RWPE2 (cell line): Measurements from ENCODE around the gene DEFB132.

Source experiments
- ATAC-seq: fragments of 200-7000 bp; cut with Tn5 transposase; 3 replicates; pipeline ENCODE4 v1.9.1; 2021; ENCODE audit warnings: low read depth
- DNase-seq: peaks from one replicate; pipeline ENCODE4 v3.0.0-alpha.2; 2020; ENCODE audit warnings: low spot score
- H3K27ac ChIP-seq: fragments of 450-650 bp; 2 replicates; pipeline ENCODE4 v1.5.1; 2017; ENCODE audit warnings: mild to moderate bottlenecking; ENCODE audit not compliant: poor library complexity, severe bottlenecking
- H3K27me3 ChIP-seq: fragments of 250-450 bp; sonication (Bioruptor Pico); 2 replicates; pipeline ENCODE4 v1.5.1; 2021; ENCODE audit warnings: mild to moderate bottlenecking, moderate library complexity; ENCODE audit not compliant: insufficient read depth, poor library complexity, severe bottlenecking
- H3K36me3 ChIP-seq: fragments of 250-450 bp; sonication (Bioruptor Pico); 2 replicates; pipeline ENCODE4 v1.5.1; 2020; ENCODE audit warnings: low read depth, mild to moderate bottlenecking, moderate library complexity
- H3K4me1 ChIP-seq: fragments of 250-450 bp; sonication (Bioruptor Pico); 2 replicates; pipeline ENCODE4 v1.5.1; 2021; ENCODE audit warnings: mild to moderate bottlenecking, moderate library complexity; ENCODE audit not compliant: insufficient read depth, poor library complexity, severe bottlenecking
- H3K4me3 ChIP-seq: fragments of 250-450 bp; sonication (Bioruptor Pico); 2 replicates; pipeline ENCODE4 v1.5.1; 2021; ENCODE audit warnings: mild to moderate bottlenecking, moderate library complexity; ENCODE audit not compliant: severe bottlenecking
- H3K9me3 ChIP-seq: fragments of 250-450 bp; sonication (Bioruptor Pico); 2 replicates; pipeline ENCODE4 v1.5.1; 2021; ENCODE audit warnings: mild to moderate bottlenecking, moderate library complexity; ENCODE audit not compliant: severe bottlenecking
- CTCF ChIP-seq: fragments of 450-650 bp; IDR thresholded peaks from one replicate; pipeline ENCODE4 v1.5.1; 2017; ENCODE audit warnings: mild to moderate bottlenecking, moderate library complexity; ENCODE audit not compliant: poor library complexity, severe bottlenecking

Gene DEFB132

GRCh38 chr20:259981-260380 is 2.5 kb downstream of the DEFB132 start:
- TF ChIP-seq CTCF, result no peak
- Histone ChIP-seq H3K9me3 (no peaks in the 10 kb centered on the region), H3K27me3 (peaks cover 5% of the 10 kb centered on the region), H3K4me1 (no peaks in the 10 kb centered on the region), H3K27ac (no peak overlapping the region), H3K36me3 (no peaks in the 10 kb centered on the region), H3K4me3 (no peak overlapping the region)
- no peak for ATAC-seq
- DNase-seq, result no peak

- Histone ChIP-seq H3K36me3 (no peaks in the 10 kb centered on the region), H3K4me1 (no peaks in the 10 kb centered on the region), H3K9me3 (no peaks in the 10 kb centered on the region), H3K27ac (no peak overlapping the region), H3K4me3 (no peak overlapping the region), H3K27me3 (no peaks in the 10 kb centered on the region)
- no peak for TF ChIP-seq CTCF
- ATAC-seq (no peak), DNase-seq (no peak)
These were observed 6.2 kb downstream of the DEFB132 start for GRCh38 chr20:263701-264100.

- no peaks in the 10 kb centered on the region for H3K36me3 ChIP-seq
- peak; percentile 99 for TF ChIP-seq CTCF
- DNase-seq (peak; percentile 89), ATAC-seq (peak; percentile 81)
- no peaks in the 10 kb centered on the region for H3K4me1 ChIP-seq
- no peaks in the 10 kb centered on the region for H3K9me3 ChIP-seq
- no peak overlapping the region for H3K27ac ChIP-seq
- H3K27me3 ChIP-seq, result no peaks in the 10 kb centered on the region
- peak overlapping the region; percentile 29 for H3K4me3 ChIP-seq
These were observed 9.4 kb downstream of the DEFB132 start for GRCh38 chr20:266596-267562.

GRCh38 chr20:270517-270916 is 13.0 kb downstream of the DEFB132 start:
- DNase-seq (peak; percentile 17), ATAC-seq (no peak)
- no peaks in the 10 kb centered on the region for H3K36me3 ChIP-seq
- no peak for TF ChIP-seq CTCF
- H3K4me3 ChIP-seq, result no peak overlapping the region
- H3K27ac ChIP-seq, result no peak overlapping the region
- H3K27me3 ChIP-seq, result no peaks in the 10 kb centered on the region
- no peaks in the 10 kb centered on the region for H3K9me3 ChIP-seq
- no peaks in the 10 kb centered on the region for H3K4me1 ChIP-seq

GRCh38 chr20:271069-271468 is 13.5 kb downstream of the DEFB132 start:
- no peak for TF ChIP-seq CTCF
- no peaks in the 10 kb centered on the region for H3K27me3 ChIP-seq
- no peaks in the 10 kb centered on the region for H3K4me1 ChIP-seq
- no peak for DNase-seq
- H3K36me3 ChIP-seq, result no peaks in the 10 kb centered on the region
- H3K27ac ChIP-seq, result no peak overlapping the region
- H3K4me3 ChIP-seq, result no peak overlapping the region
- no peaks in the 10 kb centered on the region for H3K9me3 ChIP-seq
- ATAC-seq, result no peak
